Activated naive CD8-positive, alpha-beta T cell treated with anti-CD3 and anti-CD28 coated beads for 36 hours (primary cell): Measurements from ENCODE around the gene ITGA5. TPM values are rescaled to one million over a fixed set of nuclear protein-coding genes. Genes with fewer than 3 reads are reported as not detected.

Experiments used
- DNase-seq: peaks from one replicate; pipeline ENCODE4 v3.0.0; 2021
- H3K27ac Mint-ChIP-seq: one replicate; pipeline ENCODE4 v1.8.0; 2022; ENCODE audit warnings: mild to moderate bottlenecking, moderate library complexity, mixed read lengths
- H3K27me3 Mint-ChIP-seq: one replicate; pipeline ENCODE4 v1.8.0; 2022; ENCODE audit warnings: mild to moderate bottlenecking, mixed read lengths
- H3K36me3 Mint-ChIP-seq: one replicate; pipeline ENCODE4 v1.8.0; 2021; ENCODE audit warnings: mild to moderate bottlenecking, mixed read lengths
- H3K4me1 Mint-ChIP-seq: one replicate; pipeline ENCODE4 v1.8.0; 2021; ENCODE audit warnings: mixed read lengths
- H3K4me3 Mint-ChIP-seq: one replicate; pipeline ENCODE4 v1.8.0; 2022; ENCODE audit warnings: mild to moderate bottlenecking, moderate library complexity, mixed read lengths
- H3K9me3 Mint-ChIP-seq: one replicate; pipeline ENCODE4 v1.8.0; 2022; ENCODE audit warnings: mixed read lengths
- total RNA-seq, 2 experiments: library from RNA; stranded (reverse); gene quantifications; one replicate each; pipeline ENCODE4 v1.2.3, GENCODE V29; 2021

The ITGA5 gene
- total RNA-seq, 2 experiments from 2014 or later = 18.3 to 20.1 TPM

DNA sequence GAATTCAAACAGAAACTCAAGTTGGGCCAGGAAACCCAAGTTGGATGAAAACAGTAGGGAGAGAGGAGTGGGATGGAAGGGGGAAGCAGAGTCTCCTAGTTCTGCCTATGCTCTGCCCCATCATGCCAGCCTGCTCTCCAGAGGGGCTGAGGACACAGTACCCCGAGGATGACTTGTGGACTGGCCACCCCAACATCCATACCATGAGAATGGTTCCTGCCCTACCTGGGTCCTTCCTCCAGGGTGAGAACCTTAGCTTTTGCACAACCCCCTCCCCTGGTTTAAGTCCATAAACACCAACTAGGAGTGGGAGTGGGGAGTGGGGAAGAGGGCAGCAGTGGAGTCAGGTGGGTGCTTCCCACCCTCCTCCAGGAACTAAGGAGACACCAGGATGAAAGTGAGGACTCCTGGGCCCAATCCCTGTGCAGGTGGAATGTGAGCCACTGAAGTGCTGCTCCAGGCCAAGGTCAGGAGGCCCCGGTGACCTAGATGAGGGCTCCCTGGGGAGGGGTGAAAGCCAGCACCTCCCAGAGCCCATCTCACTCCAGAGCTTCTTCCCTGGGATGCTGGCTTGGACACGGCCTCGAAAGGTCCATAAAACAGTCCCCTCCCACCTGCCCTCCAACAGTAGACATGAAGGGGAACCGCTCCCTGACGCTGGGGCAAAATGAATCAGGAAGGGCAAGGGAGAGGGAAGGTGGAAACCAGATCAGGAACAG, 41.1 kb downstream of the ITGA5 start:
- DNase-seq = no peak
- Mint-ChIP-seq H3K36me3 (no peaks in the 10 kb centered on the region), H3K27me3 (no peaks in the 10 kb centered on the region), H3K4me3 (no peak overlapping the region), H3K27ac (no peak overlapping the region), H3K4me1 (peaks cover 16% of the 10 kb centered on the region), H3K9me3 (no peaks in the 10 kb centered on the region)

DNA sequence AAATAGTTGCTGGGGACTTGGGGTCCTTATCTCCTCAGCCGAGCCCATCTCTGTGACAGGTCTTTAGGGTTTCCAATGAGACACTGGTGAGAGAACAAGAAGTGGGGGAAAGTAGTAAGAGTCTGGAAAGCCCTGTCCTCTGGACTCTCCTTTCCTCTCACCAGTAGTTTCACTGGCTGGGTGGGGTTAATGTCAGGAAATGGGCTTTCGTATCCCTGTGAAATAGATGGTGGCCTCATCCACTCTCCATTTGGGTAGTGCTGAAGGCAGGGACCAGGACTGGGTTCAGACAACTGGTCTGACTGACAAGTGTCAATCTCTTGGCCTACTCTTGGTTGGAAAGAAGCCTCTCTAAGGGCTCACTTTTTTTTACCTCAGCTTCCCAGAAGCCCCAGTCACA, 42.1 kb downstream of the ITGA5 start:
- Mint-ChIP-seq H3K4me3 (no peak overlapping the region), H3K27ac (no peak overlapping the region), H3K36me3 (no peaks in the 10 kb centered on the region), H3K9me3 (no peaks in the 10 kb centered on the region), H3K27me3 (no peaks in the 10 kb centered on the region), H3K4me1 (peaks cover 18% of the 10 kb centered on the region)
- DNase-seq = no peak

DNA sequence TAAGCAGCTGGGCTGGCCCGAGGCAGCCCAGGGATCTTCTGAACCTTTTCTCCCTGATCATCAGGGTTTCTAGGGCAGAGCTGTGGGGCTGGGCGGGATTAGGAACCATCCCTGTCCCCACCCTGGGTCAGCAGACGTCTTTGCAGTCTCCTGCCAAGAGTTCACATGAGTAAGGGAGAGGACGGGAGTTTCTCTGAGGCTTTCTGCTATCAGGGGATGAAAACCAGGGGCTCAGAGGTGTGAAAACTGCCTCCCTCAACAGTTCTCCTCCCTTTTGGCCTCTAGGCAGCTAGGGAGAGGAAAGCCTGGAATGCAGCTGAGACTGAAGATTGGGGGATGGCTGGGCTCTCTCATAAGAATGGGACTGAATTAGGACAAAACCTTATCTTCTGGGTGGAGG, 42.5 kb downstream of the ITGA5 start:
- Mint-ChIP-seq H3K27me3 (no peaks in the 10 kb centered on the region), H3K4me3 (no peak overlapping the region), H3K36me3 (no peaks in the 10 kb centered on the region), H3K9me3 (no peaks in the 10 kb centered on the region), H3K27ac (no peak overlapping the region), H3K4me1 (peaks cover 21% of the 10 kb centered on the region)
- DNase-seq = no peak

DNA sequence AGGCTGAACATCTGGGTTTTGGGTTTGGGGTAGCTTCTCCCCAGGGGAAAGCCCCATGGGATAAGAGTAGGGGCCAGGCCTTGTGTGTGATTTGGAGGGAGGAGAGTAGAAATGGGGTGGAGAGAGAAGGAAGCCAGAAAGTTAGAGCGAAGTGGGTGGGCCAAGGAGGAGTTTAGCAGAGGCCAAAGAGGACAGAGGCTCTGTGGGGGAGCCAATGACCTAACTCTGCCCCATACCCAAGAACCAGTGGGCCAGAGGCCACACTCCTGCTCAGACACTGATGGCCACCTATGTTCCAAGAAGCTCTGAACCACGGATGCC, 43.8 kb downstream of the ITGA5 start:
- H3K36me3 Mint-ChIP-seq = no peaks in the 10 kb centered on the region
- H3K27me3 Mint-ChIP-seq = no peaks in the 10 kb centered on the region
- H3K9me3 Mint-ChIP-seq = no peaks in the 10 kb centered on the region
- H3K27ac Mint-ChIP-seq = no peak overlapping the region
- no peak overlapping the region for H3K4me3 Mint-ChIP-seq
- peaks cover 21% of the 10 kb centered on the region for H3K4me1 Mint-ChIP-seq
- DNase-seq = no peak

DNA sequence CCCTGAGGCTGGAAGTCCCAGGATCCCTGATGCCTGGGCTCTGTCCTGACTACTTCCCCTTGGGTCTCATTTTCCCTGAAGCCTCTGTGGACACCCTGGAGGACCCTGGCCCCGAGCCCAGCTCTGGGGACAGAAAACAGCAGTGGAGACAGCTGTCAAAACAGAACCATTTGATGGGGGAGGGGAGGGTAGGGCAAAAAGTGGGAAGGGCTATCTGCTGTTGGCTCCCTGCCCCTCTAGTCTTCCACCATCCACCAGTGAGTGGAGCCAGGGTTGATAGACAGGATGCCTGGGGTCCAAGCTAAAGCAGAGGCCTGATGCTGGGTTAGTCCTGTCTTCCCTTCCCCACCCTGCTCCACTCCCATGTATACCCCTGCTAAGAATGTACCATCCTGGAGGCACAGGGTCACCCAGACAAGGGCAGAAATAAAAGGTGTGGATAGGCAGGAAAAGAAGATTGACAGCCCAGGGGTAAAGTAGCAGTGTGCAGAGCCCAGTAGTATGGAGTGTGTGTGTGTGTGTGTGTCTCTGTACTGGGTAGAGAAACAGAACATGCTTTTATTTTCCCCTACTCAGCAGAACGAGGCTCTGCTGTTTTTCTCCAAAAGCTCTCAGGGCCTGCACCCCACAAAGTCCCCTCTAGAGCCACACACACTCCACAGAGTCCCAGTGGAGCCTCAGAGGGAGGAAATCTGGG, 44.4 kb downstream of the ITGA5 start:
- H3K36me3 Mint-ChIP-seq = no peaks in the 10 kb centered on the region
- DNase-seq = no peak
- H3K27ac Mint-ChIP-seq = no peak overlapping the region
- no peaks in the 10 kb centered on the region for H3K27me3 Mint-ChIP-seq
- peaks cover 21% of the 10 kb centered on the region for H3K4me1 Mint-ChIP-seq
- no peaks in the 10 kb centered on the region for H3K9me3 Mint-ChIP-seq
- no peak overlapping the region for H3K4me3 Mint-ChIP-seq

DNA sequence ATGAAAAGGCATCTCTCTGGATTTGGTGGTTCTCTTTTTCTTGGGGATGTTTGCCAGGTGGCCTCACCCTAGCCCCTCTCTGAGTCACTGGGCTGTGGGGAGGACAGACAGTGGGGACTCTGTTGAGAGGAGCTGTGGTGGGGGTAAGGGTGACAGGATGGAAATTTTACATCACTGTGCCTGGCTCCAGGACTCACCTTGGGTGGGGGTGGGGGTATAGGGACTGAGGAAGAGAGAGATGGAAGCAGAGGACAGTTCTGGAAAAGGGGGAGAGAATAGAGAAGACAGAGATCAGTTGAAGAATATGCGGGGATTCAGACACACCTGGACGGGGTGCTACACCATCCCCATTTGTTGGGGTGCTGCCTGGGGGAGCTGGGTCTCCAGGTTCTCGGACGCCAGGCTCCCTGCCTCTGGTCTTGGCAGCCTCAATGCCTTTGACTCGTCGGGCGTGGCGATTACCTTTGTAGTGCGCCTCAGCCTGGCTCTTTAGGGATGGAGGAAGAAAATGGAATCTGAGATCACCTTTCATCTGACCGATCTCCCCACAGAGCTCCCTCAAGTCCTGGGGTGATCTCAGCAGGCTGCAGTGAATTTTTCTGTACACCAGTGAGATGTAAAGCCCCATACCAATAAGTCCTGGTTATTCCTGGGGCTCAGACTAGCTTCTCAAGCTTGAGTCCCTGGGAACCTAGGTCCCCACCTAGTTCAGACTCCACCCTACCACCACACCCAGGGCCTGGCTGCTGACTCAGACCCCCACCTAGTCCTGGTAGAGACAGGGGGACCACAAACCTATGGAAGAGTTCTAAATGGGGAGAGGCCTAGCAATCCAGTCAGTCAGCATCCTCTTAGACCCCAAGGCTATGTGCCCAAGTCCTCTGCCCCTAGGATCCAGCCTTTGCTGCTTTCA, 45.2 kb downstream of the ITGA5 start:
- Mint-ChIP-seq H3K27ac (no peak overlapping the region), H3K36me3 (no peaks in the 10 kb centered on the region), H3K27me3 (no peaks in the 10 kb centered on the region), H3K4me1 (peaks cover 19% of the 10 kb centered on the region), H3K4me3 (no peak overlapping the region), H3K9me3 (no peaks in the 10 kb centered on the region)
- DNase-seq = peak; percentile 40

DNA sequence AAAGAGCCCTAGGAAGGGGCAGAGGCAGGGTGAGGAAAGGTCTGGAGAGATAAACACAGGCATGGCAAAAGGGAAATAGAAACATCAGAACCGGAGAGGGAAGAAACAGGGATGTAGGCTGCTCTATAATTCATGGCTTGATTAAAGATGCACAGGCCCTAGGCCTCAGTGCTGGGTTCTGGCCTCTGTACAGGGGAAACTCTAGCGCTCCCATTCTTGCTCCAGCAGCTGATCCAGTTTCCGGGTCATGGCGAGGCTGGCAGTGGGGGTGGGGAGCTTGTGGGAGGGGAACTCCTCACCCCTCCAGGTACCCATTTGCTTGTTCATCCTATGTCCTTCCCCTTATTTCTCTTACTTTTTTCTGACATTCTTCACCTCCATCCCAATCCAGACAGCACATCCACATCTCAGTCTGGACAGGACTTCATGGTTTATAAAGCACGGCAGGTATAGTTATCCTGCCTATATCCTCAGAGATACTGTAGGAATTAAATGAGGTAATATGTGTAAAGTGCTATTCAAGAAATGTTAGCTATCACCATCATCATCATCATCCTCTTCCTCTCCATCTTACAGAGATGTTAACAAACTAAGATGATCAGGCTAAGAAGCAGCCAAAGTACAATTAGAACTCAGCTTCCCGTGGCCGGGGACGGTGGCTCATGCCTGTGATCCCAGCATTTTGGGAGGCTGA, 46.8 kb downstream of the ITGA5 start:
- no peaks in the 10 kb centered on the region for H3K36me3 Mint-ChIP-seq
- H3K27ac Mint-ChIP-seq = no peak overlapping the region
- DNase-seq = no peak
- peaks cover 22% of the 10 kb centered on the region for H3K4me1 Mint-ChIP-seq
- no peaks in the 10 kb centered on the region for H3K9me3 Mint-ChIP-seq
- H3K4me3 Mint-ChIP-seq = no peak overlapping the region
- H3K27me3 Mint-ChIP-seq = no peaks in the 10 kb centered on the region

DNA sequence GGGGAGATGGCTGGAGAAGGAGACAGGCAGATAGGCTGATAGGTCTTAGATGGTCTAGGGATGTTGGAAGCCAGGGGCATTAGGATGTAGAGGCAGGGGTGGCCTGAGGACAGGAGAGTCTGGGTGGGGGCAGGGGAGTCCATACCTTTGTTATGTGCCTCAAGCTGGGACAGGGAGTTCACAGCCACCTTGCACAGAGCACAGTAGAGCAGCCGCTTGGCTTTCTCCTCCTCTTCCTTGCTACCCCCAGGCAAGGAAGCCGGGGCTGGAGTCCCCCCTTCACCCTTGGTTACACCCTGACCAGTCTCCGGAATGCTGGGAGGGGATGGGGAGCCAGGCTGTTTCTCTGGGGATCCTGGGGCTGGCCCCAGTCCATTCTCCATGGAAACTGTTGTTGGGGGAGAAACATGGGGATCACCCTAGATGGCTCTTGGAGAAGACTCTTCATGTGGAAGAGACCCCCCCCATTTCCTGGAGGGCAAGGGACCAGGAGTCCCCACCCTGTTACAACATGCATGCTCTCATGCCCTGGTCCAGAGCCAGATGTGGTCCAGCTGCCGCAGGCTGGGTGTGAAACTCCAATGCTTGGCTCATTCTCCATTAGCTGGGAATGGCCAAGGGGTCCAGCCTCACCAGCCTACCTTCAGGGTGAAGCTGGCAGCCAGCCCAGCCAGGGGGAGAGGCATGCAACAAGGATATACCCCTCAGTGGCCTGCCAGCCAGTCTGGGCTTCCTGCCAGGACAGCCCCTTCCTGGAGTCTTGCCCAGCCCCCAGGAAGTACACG, 47.5 kb downstream of the ITGA5 start:
- Mint-ChIP-seq H3K9me3 (no peaks in the 10 kb centered on the region), H3K4me1 (peaks cover 22% of the 10 kb centered on the region), H3K27ac (no peak overlapping the region), H3K27me3 (no peaks in the 10 kb centered on the region), H3K4me3 (no peak overlapping the region), H3K36me3 (no peaks in the 10 kb centered on the region)
- DNase-seq = no peak

DNA sequence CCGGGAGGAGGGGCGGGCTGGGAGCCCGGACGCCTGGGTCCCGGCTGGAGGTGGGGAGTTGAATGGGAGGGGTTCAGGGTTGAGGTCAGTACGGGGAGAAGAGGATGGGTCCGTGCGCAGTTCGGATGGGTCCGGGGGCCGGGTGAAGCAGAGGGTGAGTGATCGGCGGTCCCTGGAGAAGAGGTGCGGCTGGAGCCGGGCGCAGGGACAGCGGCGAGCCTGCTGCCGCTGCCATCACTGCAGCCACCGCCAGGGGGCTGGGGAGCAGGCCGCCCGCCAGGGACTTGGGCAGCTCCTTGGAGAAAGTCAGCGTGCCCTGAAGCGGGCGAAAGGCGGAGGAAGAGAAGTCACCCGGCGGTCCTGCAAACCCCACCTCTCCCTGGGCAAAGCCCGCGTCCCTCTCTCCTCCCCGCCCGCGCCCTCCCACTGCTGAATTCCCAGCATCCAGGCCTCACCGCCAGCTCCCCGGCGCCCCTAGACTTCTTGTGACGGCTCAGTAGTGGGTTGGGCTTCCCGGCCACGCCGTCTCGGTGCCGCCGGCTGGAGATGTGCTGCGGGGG, 48.8 kb downstream of the ITGA5 start:
- Mint-ChIP-seq H3K4me1 (peaks cover 22% of the 10 kb centered on the region), H3K27ac (no peak overlapping the region), H3K36me3 (no peaks in the 10 kb centered on the region), H3K27me3 (no peaks in the 10 kb centered on the region), H3K4me3 (no peak overlapping the region), H3K9me3 (no peaks in the 10 kb centered on the region)
- DNase-seq = no peak

DNA sequence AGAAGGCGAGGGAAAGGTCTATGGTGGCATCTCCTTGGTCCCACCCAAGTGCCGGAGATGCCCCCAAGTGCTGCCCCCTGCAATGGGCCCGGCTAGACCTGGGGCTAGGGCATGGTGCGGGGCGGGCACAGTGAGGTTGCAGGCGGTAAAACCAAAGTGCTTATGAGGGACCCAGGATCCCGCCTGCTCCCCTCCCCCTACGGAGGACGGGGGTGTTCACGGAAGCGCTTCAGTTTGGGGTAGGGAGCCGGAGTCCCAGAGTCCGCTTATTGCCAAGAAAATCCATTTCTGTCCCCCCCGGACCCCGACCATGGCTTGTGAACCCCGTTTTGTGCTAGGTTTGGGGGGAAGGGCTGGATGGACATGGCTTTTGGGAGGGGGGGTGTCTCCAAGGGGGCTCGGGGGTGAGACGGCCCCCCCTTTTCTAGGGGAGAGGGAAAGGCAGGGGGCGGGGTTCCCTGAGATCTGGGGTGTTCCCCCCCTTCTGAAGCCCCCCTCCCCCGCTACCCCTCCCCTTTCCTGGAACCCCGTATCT, 49.4 kb downstream of the ITGA5 start:
- H3K4me1 Mint-ChIP-seq = peaks cover 27% of the 10 kb centered on the region
- no peaks in the 10 kb centered on the region for H3K36me3 Mint-ChIP-seq
- H3K9me3 Mint-ChIP-seq = no peaks in the 10 kb centered on the region
- H3K4me3 Mint-ChIP-seq = no peak overlapping the region
- DNase-seq = no peak
- H3K27ac Mint-ChIP-seq = no peak overlapping the region
- H3K27me3 Mint-ChIP-seq = no peaks in the 10 kb centered on the region

DNA sequence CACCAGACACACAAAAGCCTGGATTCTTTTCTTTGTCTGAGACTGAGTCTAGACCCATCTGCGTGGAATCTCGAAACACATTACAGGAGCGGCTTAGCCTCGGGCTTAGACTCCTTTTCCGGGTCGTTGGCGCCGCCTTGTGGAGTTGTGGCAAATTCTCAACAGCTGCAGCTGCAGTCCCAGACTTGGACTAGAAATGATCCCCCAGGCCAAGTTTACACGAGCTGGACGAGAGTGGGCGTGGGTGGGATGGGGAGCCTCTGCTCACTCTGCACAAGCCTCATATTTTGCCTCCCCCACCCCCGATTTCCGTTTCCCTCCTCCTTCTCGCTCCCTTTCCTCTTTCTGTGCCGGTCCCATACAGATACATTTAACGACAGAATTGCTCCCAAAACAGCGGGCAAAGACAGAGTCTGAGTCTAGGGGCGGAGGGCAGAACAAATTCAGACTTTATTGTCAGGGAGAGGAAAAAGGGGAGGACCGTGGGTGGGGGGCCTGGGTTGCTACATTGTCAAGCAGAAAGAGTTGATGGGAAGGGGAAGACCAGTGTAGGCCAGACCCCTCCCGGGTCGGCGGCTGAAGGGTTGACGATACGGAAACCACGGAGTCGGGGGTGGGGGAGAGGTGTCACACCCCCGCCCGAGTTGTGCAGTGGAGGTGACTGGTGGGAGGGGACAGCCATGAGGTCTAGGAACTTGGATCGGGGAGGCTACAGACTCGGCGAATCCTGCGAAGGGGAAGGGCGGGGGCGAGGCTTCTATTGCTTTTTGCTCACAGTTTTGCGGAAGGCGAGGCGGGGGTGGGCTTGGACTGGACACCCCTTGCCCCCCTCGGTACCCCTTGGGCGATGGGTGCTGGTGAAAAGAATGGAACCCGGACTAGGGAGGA, 50.1 kb downstream of the ITGA5 start:
- H3K4me1 Mint-ChIP-seq = peaks cover 30% of the 10 kb centered on the region
- H3K9me3 Mint-ChIP-seq = no peaks in the 10 kb centered on the region
- peak; percentile 84 for DNase-seq
- H3K36me3 Mint-ChIP-seq = no peaks in the 10 kb centered on the region
- no peaks in the 10 kb centered on the region for H3K27me3 Mint-ChIP-seq
- H3K4me3 Mint-ChIP-seq = peak overlapping the region; percentile 5
- H3K27ac Mint-ChIP-seq = no peak overlapping the region

DNA sequence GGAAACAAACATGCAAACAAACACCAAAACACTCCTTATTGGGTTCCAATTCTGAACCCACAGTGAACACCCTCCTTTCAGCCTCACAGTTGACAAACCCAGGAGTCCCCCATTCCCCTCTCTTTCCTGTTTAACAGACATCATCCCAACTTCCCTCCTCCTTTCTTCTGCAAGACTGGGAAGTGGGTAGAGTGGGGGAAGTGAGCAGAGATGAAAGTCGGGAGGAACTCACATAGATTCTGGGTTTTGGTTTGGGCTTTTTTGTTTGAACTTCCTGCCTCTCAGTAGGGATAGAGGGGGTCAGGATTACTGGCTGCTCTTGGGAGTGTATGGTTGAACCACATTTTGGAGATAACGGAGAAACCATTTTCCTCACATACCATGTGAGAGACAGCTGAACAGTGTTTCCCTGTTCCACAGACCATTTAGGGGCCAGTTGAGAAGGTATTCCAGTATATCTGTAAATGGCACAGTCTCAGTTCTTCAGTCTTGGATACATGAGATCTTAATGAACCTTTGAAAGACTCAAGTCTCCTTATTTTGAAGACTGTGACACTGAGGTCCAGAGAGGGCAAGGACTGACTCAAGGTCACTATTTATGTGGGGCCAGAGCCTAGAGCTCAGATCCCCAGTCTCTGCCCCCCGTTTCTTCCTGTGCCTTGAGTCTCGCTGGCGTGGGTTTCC, 50.9 kb downstream of the ITGA5 start:
- no peaks in the 10 kb centered on the region for H3K9me3 Mint-ChIP-seq
- H3K27me3 Mint-ChIP-seq = no peaks in the 10 kb centered on the region
- no peak overlapping the region for H3K27ac Mint-ChIP-seq
- no peak overlapping the region for H3K4me3 Mint-ChIP-seq
- H3K36me3 Mint-ChIP-seq = no peaks in the 10 kb centered on the region
- peaks cover 28% of the 10 kb centered on the region for H3K4me1 Mint-ChIP-seq
- no peak for DNase-seq

DNA sequence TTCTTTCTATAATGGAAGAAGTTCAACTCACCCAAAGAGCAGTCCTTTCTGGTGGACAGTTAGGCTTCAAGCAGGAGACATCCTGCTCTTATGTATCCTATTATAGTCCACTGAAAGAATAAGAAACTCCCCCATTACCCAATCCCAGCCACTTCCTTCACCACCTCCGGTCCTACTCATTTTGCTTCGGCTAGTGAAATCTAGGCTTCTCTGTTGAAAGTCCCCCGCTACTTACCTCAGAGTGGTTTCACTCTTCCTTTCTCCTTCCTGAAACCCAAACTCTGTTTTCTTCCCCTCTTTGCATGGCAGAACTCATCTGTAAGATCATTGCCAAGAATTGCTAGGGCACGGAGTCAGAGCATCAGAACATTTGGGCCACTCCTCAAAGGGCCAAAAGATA, 54.7 kb downstream of the ITGA5 start, which contains the start of gene GPR84:
Gene GPR84, minus strand, starts transcription at position 74 of the 400 bp plus-strand sequence. CDS start 635 bp downstream, outside the sequence.
- H3K4me1 Mint-ChIP-seq = peaks cover 28% of the 10 kb centered on the region
- peak; percentile 32 for DNase-seq
- H3K27me3 Mint-ChIP-seq = no peaks in the 10 kb centered on the region

More for the DNA sequence above, 54.7 kb downstream of the ITGA5 start, which contains the start of gene GPR84:
- Mint-ChIP-seq H3K27ac (peak within 1 kb of the TSS; percentile 63), H3K36me3 (no peaks in the 10 kb centered on the region), H3K9me3 (no peaks in the 10 kb centered on the region), H3K4me3 (peak within 1 kb of the TSS; percentile 25)
